Neuronal stem cell (in vitro differentiated cells): Measurements from ENCODE around the gene FAM149A.

Experiments used
- DNase-seq: peaks from one replicate; pipeline ENCODE4 v3.0.0-alpha.2; 2013; ENCODE audit warnings: low spot score
- H2AFZ ChIP-seq: one replicate; pipeline ENCODE4 v1.6.1; 2013; ENCODE audit warnings: mild to moderate bottlenecking, low read length, inconsistent platforms
- H2AK5ac ChIP-seq: 2 replicates; pipeline ENCODE4 v1.6.1; 2013; ENCODE audit warnings: low read depth, mild to moderate bottlenecking, inconsistent platforms, low read length, moderate library complexity, mixed read lengths
- H2BK120ac ChIP-seq: 2 replicates; pipeline ENCODE4 v1.6.1; 2013; ENCODE audit warnings: low read depth, mild to moderate bottlenecking, inconsistent platforms, low read length, moderate library complexity, mixed read lengths
- H2BK12ac ChIP-seq: one replicate; pipeline ENCODE4 v1.6.1; 2013; ENCODE audit warnings: low read length, inconsistent platforms
- H2BK15ac ChIP-seq: 2 replicates; pipeline ENCODE4 v1.6.1; 2013; ENCODE audit warnings: mild to moderate bottlenecking, low read length, inconsistent platforms, mixed read lengths
- H2BK5ac ChIP-seq: one replicate; pipeline ENCODE4 v1.6.1; 2013; ENCODE audit warnings: inconsistent platforms, mild to moderate bottlenecking, low read length, moderate library complexity
- H3K14ac ChIP-seq: one replicate; pipeline ENCODE4 v1.6.1; 2013; ENCODE audit warnings: low read length, inconsistent platforms
- H3K18ac ChIP-seq: 2 replicates; pipeline ENCODE4 v1.6.1; 2013; ENCODE audit warnings: low read length, inconsistent platforms
- H3K23ac ChIP-seq: 2 replicates; pipeline ENCODE4 v1.6.1; 2013; ENCODE audit warnings: low read depth, mild to moderate bottlenecking, mixed read lengths, low read length, inconsistent platforms; ENCODE audit not compliant: poor library complexity
- H3K27ac ChIP-seq: replicated peaks from 3 replicates; pipeline ENCODE4 v1.5.1; 2013; ENCODE audit warnings: low read length, inconsistent platforms
- H3K27me3 ChIP-seq, 3 experiments: 2 replicates each; pipeline ENCODE4 v1.6.1; 2013; ENCODE audit warnings: low read length in 3 of 3, mild to moderate bottlenecking in 2 of 3, inconsistent platforms in 1 of 3, low read depth in 1 of 3, mixed read lengths in 1 of 3, moderate library complexity in 1 of 3; ENCODE audit not compliant: control insufficient read depth in 3 of 3, insufficient read depth in 3 of 3
- H3K36me3 ChIP-seq, 2 donors: replicated peaks in 1 of 2; 2 replicates each; pipeline ENCODE4 v1.6.1; 2013; ENCODE audit warnings: low read length in 2 of 2; ENCODE audit not compliant: control insufficient read depth in 2 of 2, insufficient read depth in 2 of 2
- H3K4ac ChIP-seq: 2 replicates; pipeline ENCODE4 v1.6.1; 2013; ENCODE audit warnings: inconsistent platforms, mild to moderate bottlenecking, low read length, moderate library complexity
- H3K4me1 ChIP-seq, 2 donors: 1 replicate in 1 of 2; 2 replicates in 1 of 2; pipeline ENCODE4 v1.6.1; 2013; ENCODE audit warnings: low read length in 2 of 2, low read depth in 1 of 2; ENCODE audit not compliant: control insufficient read depth in 2 of 2, insufficient read depth in 1 of 2
- H3K4me2 ChIP-seq: one replicate; pipeline ENCODE4 v1.6.1; 2013; ENCODE audit warnings: mild to moderate bottlenecking, low read length, inconsistent platforms; ENCODE audit not compliant: insufficient read depth, poor library complexity, severe bottlenecking
- H3K4me3 ChIP-seq, 2 donors: 2 replicates each; pipeline ENCODE4 v1.5.1; 2013; ENCODE audit warnings: low read length in 2 of 2, mild to moderate bottlenecking in 2 of 2, inconsistent platforms in 1 of 2, moderate library complexity in 1 of 2
- H3K79me1 ChIP-seq: one replicate; pipeline ENCODE4 v1.6.1; 2013; ENCODE audit warnings: low read depth, mild to moderate bottlenecking, inconsistent platforms, low read length, moderate library complexity
- H3K9ac ChIP-seq: one replicate; pipeline ENCODE4 v1.6.1; 2013; ENCODE audit warnings: mild to moderate bottlenecking, low read depth, low read length, inconsistent platforms; ENCODE audit not compliant: poor library complexity
- H3K9me3 ChIP-seq, 2 donors: replicated peaks in 1 of 2; 2 replicates each; pipeline versions ENCODE3 to v1.6.1; 2013; ENCODE audit warnings: low read length in 2 of 2, mild to moderate bottlenecking in 2 of 2, inconsistent platforms in 1 of 2, low read depth in 1 of 2, mixed read lengths in 1 of 2, moderate library complexity in 1 of 2; ENCODE audit not compliant: control insufficient read depth in 2 of 2, insufficient read depth in 1 of 2
- H4K8ac ChIP-seq: one replicate; pipeline ENCODE4 v1.6.1; 2013; ENCODE audit warnings: low read depth, mild to moderate bottlenecking, inconsistent platforms, low read length, moderate library complexity
- H4K91ac ChIP-seq: one replicate; pipeline ENCODE4 v1.6.1; 2013; ENCODE audit warnings: low read length, low read depth, mild to moderate bottlenecking, inconsistent platforms; ENCODE audit not compliant: poor library complexity
- WGBS, 2 donors: extraction: QIAGEN DNeasy Blood & Tissue Kit; methylation state at CpG; one replicate each; pipeline ENCODE4 v1.1.7; 2013; ENCODE audit warnings: missing lambda C conversion rate in 2 of 2, mixed read lengths in 1 of 2; ENCODE audit not compliant: insufficient read length in 2 of 2, insufficient replicate concordance in 1 of 2; ENCODE audit errors: extremely low coverage in 2 of 2; 5-methylcytosine and 5-hydroxymethylcytosine counted together

Gene FAM149A

GRCh38 chr4:186082221-186082620 is 22.3 kb upstream of the FAM149A start:
- H2BK15ac ChIP-seq: no peak overlapping the region
- H3K27me3 ChIP-seq: no peaks in the 10 kb centered on the region
- H3K27ac ChIP-seq: no peak overlapping the region
- no peak overlapping the region for H3K14ac ChIP-seq
- H4K8ac ChIP-seq: no peak overlapping the region
- no peak overlapping the region for H2AK5ac ChIP-seq
- no peak overlapping the region for H2BK12ac ChIP-seq
- no peak for DNase-seq
- no peak overlapping the region for H3K18ac ChIP-seq
- H2AFZ ChIP-seq: no peak overlapping the region
- H3K9me3 ChIP-seq: no peaks in the 10 kb centered on the region
- no CpG with 5 or more reads among the region's 4 CpGs for WGBS, 2 donors
- no peak overlapping the region for H4K91ac ChIP-seq
- no peak overlapping the region for H3K4me2 ChIP-seq
- no peaks in the 10 kb centered on the region for H3K79me1 ChIP-seq
- H3K9ac ChIP-seq: no peak overlapping the region
- no peaks in the 10 kb centered on the region for H3K36me3 ChIP-seq
- H3K4me3 ChIP-seq: no peak overlapping the region
- H2BK5ac ChIP-seq: no peak overlapping the region
- peaks cover 10 to 12% of the 10 kb centered on the region in 2 donors for H3K4me1 ChIP-seq
- no peak overlapping the region for H3K4ac ChIP-seq
- no peak overlapping the region for H2BK120ac ChIP-seq
- H3K23ac ChIP-seq: no peak overlapping the region

- no peak overlapping the region for H2BK12ac ChIP-seq
- H3K14ac ChIP-seq: no peak overlapping the region
- H3K4me2 ChIP-seq: no peak overlapping the region
- no peak overlapping the region for H4K8ac ChIP-seq
- H2BK120ac ChIP-seq: no peak overlapping the region
- no peak overlapping the region for H2BK5ac ChIP-seq
- no peak overlapping the region for H3K4me3 ChIP-seq
- no peak for DNase-seq
- H2AFZ ChIP-seq: no peak overlapping the region
- H3K18ac ChIP-seq: no peak overlapping the region
- H3K79me1 ChIP-seq: no peaks in the 10 kb centered on the region
- H4K91ac ChIP-seq: no peak overlapping the region
- no peak overlapping the region for H2BK15ac ChIP-seq
- no peak overlapping the region for H3K23ac ChIP-seq
- H3K27ac ChIP-seq: no peak overlapping the region
- no peaks in the 10 kb centered on the region for H3K36me3 ChIP-seq
- H3K4me1 ChIP-seq: no peaks in the 10 kb centered on the region
- H3K4ac ChIP-seq: no peak overlapping the region
- no peak overlapping the region for H3K9ac ChIP-seq
- peaks cover 0 to 5% (median 0%) of the 10 kb centered on the region in 3 experiments for H3K27me3 ChIP-seq
- H3K9me3 ChIP-seq: no peaks in the 10 kb centered on the region
- no peak overlapping the region for H2AK5ac ChIP-seq
These were observed 16.0 kb upstream of the FAM149A start for GRCh38 chr4:186088523-186088922.

GRCh38 chr4:186092296-186092695 is 12.2 kb upstream of the FAM149A start:
- H3K27me3 ChIP-seq: peaks cover 0 to 14% (median 0%) of the 10 kb centered on the region in 3 experiments
- H3K14ac ChIP-seq: no peak overlapping the region
- no peak overlapping the region for H3K4me2 ChIP-seq
- H3K23ac ChIP-seq: no peak overlapping the region
- no peak overlapping the region for H2AK5ac ChIP-seq
- H3K4me1 ChIP-seq: peaks cover 0 to 2% of the 10 kb centered on the region in 2 donors
- H3K27ac ChIP-seq: no peak overlapping the region
- WGBS, 2 donors: no CpG with 5 or more reads among the region's 17 CpGs
- H2BK15ac ChIP-seq: no peak overlapping the region
- H3K9ac ChIP-seq: no peak overlapping the region
- H3K18ac ChIP-seq: no peak overlapping the region
- H2BK120ac ChIP-seq: no peak overlapping the region
- H3K36me3 ChIP-seq: no peaks in the 10 kb centered on the region
- H3K9me3 ChIP-seq: no peaks in the 10 kb centered on the region
- DNase-seq: no peak
- H2BK12ac ChIP-seq: no peak overlapping the region
- H3K79me1 ChIP-seq: no peaks in the 10 kb centered on the region
- H3K4ac ChIP-seq: no peak overlapping the region
- no peak overlapping the region for H3K4me3 ChIP-seq
- H4K91ac ChIP-seq: no peak overlapping the region
- no peak overlapping the region for H2BK5ac ChIP-seq
- H2AFZ ChIP-seq: no peak overlapping the region
- no peak overlapping the region for H4K8ac ChIP-seq

- H3K79me1 ChIP-seq: no peaks in the 10 kb centered on the region
- no peak overlapping the region for H2AFZ ChIP-seq
- no peak overlapping the region for H2BK5ac ChIP-seq
- H2BK120ac ChIP-seq: no peak overlapping the region
- no CpG with 5 or more reads among the region's 13 CpGs for whole genome bisulfite sequencing, 2 donors
- H2BK12ac ChIP-seq: no peak overlapping the region
- H3K4me1 ChIP-seq: peaks cover 0 to 2% of the 10 kb centered on the region in 2 donors
- no peak overlapping the region for H3K4me3 ChIP-seq
- H3K9ac ChIP-seq: no peak overlapping the region
- no peak for DNase-seq
- H4K8ac ChIP-seq: no peak overlapping the region
- no peak overlapping the region for H2BK15ac ChIP-seq
- H3K18ac ChIP-seq: no peak overlapping the region
- H2AK5ac ChIP-seq: no peak overlapping the region
- no peaks in the 10 kb centered on the region for H3K36me3 ChIP-seq
- H4K91ac ChIP-seq: no peak overlapping the region
- no peak overlapping the region for H3K4me2 ChIP-seq
- H3K27ac ChIP-seq: no peak overlapping the region
- no peaks in the 10 kb centered on the region for H3K9me3 ChIP-seq
- no peak overlapping the region for H3K23ac ChIP-seq
- H3K14ac ChIP-seq: no peak overlapping the region
- H3K27me3 ChIP-seq: peaks cover 0 to 19% (median 0%) of the 10 kb centered on the region in 3 experiments
- no peak overlapping the region for H3K4ac ChIP-seq
These were observed 9.1 kb upstream of the FAM149A start for GRCh38 chr4:186095406-186095805.
